ENCODE measurements around the gene LRRN1.

GRCh38 chr3:3821777-3822176 is 22.5 kb downstream of the LRRN1 start:
- TF ChIP-seq MAX (CRISPR knock-in tag; IDR thresholded peaks at IDR 0.05) (no peak), TBP (optimal IDR thresholded peaks at IDR 0.05; ENCODE audit: low read depth, low read length) (no peak), MYC (IDR thresholded peaks at IDR 0.05; ENCODE audit: low read depth, low read length) (no peak), MYC (CRISPR knock-in tag; IDR thresholded peaks at IDR 0.05; ENCODE audit: borderline replicate concordance, low read depth) (no peak), ETV1 (tag; conservative IDR thresholded peaks at IDR 0.05; ENCODE audit: low read depth) (no peak), ZZZ3 (IDR thresholded peaks at IDR 0.05) (no peak), FOXM1 (IDR thresholded peaks at IDR 0.05; ENCODE audit: low read depth) (no peak), FOXM1 (CRISPR knock-in tag; IDR thresholded peaks at IDR 0.05; ENCODE audit: low read depth) (no peak), PHF20 (IDR thresholded peaks at IDR 0.05; ENCODE audit: partially characterized antibody) (no peak), HNRNPUL1 (IDR thresholded peaks at IDR 0.05; ENCODE audit: low read length) (no peak), CTCF (IDR thresholded peaks at IDR 0.05 in 2 of 3, conservative IDR thresholded peaks at IDR 0.05 in 1 of 3; ENCODE audit: insufficient read depth in 2 of 3, low read depth in 1 of 3, low read length in 3 of 3) (no peak), HMGXB4 (CRISPR knock-in tag; IDR thresholded peaks at IDR 0.05) (no peak), ELF1 (tag; IDR thresholded peaks at IDR 0.05) (no peak), RREB1 (CRISPR knock-in tag; IDR thresholded peaks at IDR 0.05) (no peak), RUNX1 (IDR thresholded peaks at IDR 0.05; ENCODE audit: low read depth) (no peak)
